ENCODE measurements around the gene WDCP. TPM values are rescaled to one million over a fixed set of nuclear protein-coding genes. Genes with fewer than 3 reads are reported as not detected.
"Not testable (repeated sequence)": the region's sequence is repeated elsewhere in the genome, so short reads cannot be mapped to it uniquely, and the experiment has no call there.

The WDCP gene, protein sequence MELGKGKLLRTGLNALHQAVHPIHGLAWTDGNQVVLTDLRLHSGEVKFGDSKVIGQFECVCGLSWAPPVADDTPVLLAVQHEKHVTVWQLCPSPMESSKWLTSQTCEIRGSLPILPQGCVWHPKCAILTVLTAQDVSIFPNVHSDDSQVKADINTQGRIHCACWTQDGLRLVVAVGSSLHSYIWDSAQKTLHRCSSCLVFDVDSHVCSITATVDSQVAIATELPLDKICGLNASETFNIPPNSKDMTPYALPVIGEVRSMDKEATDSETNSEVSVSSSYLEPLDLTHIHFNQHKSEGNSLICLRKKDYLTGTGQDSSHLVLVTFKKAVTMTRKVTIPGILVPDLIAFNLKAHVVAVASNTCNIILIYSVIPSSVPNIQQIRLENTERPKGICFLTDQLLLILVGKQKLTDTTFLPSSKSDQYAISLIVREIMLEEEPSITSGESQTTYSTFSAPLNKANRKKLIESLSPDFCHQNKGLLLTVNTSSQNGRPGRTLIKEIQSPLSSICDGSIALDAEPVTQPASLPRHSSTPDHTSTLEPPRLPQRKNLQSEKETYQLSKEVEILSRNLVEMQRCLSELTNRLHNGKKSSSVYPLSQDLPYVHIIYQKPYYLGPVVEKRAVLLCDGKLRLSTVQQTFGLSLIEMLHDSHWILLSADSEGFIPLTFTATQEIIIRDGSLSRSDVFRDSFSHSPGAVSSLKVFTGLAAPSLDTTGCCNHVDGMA
- total RNA-seq (ENCODE audit: low replicate concordance): 6.4 and 9.3 TPM in 2 replicates

DNA sequence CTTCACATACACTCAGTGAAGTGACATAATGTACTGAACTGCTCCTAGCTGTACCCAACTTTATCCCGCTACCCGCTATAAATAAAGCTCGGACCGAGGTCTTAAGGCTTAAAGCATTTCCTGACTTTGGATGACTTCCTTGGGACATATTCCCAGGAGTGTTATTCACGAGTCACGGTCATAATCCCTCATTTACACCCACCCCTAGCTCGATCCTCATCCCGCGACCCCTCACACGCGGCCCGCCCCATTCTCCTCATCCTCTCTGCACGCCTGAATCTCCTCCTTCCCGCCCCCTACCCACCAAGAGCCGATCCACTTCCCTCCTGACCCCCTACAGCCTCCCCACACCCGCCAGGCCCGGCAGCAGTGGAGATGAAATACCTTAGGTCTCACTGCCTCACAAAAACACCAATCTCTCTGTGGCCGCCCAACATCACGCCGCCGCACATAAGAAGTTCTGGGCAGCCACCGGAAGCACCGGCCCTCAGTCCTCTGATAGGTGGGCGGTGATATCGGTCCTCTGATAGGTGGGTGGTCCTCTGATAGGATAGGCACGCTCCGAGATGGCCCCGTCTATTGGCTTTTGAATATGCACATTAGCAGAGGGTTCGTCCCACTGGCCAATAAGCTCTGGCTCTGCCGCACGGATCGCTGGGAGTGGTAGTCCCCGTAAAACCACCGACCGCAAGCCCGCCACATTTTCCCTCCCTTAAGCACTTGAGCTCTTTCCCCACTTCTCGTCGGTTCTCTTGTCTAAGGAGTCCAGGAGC lies at the start of gene WDCP:
WDCP (minus strand) TSS at position 462 of the 773 bp plus-strand sequence. CDS start 7,897 bp downstream, outside the sequence.
- peak; percentile 99 for DNase-seq (ENCODE audit: low read depth)
- TF ChIP-seq, protein P1, sequence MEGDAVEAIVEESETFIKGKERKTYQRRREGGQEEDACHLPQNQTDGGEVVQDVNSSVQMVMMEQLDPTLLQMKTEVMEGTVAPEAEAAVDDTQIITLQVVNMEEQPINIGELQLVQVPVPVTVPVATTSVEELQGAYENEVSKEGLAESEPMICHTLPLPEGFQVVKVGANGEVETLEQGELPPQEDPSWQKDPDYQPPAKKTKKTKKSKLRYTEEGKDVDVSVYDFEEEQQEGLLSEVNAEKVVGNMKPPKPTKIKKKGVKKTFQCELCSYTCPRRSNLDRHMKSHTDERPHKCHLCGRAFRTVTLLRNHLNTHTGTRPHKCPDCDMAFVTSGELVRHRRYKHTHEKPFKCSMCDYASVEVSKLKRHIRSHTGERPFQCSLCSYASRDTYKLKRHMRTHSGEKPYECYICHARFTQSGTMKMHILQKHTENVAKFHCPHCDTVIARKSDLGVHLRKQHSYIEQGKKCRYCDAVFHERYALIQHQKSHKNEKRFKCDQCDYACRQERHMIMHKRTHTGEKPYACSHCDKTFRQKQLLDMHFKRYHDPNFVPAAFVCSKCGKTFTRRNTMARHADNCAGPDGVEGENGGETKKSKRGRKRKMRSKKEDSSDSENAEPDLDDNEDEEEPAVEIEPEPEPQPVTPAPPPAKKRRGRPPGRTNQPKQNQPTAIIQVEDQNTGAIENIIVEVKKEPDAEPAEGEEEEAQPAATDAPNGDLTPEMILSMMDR (IDR thresholded peaks at IDR 0.05; ENCODE audit: insufficient read depth, low read length): no peak
- H3K4me3 ChIP-seq (ENCODE audit: low read depth, low read length): peak within 1 kb of the TSS; percentile 90

DNA sequence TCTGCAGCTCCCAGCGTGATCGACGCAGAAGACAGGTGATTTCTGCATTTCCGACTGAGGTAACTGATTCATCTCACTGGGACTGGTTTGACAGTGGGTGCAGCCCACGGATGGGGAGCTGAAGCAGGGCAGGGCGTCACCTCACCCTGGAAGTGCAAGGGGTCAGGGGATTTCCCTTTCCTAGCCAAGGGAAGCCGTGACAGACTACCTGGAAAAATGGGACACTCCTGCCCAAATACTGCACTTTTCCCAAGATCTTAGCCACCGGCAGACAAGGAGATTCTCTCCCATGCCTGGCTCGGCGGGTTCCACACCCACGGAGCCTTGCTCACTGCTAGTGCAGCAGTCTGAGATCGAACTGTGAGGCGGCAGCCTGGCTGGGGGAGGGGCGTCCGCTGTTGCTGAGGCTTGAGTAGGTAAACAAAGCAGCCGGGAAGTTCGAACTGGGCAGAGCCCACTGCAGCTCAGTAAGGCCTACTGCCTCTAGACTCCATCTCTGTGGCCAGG lies 48.0 kb upstream of the WDCP start:
- H3K4me3 ChIP-seq (ENCODE audit: low read depth, low read length); DNase-seq (ENCODE audit: low read depth): not testable (repeated sequence)

DNA sequence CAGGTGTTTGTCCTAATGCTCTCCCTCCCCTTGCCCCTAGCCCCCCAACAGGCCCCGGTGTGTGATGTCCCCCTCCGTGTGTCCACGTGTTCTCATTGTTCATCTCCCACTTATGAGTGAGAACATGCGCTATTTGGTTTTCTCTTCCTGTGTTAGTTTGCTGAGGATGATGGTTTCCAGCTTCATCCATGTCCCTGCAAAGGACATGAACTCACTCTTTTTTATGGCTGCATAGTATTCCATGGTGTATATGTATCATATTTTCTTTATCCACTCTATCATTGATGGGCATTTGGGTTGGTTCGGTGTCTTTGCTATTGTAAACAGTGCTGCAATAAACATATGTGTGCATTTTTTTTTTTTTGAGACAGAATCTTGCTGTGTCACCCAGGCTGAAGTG lies 46.1 kb upstream of the WDCP start:
- H3K4me3 ChIP-seq (ENCODE audit: low read depth, low read length); DNase-seq (ENCODE audit: low read depth): not testable (repeated sequence)

DNA sequence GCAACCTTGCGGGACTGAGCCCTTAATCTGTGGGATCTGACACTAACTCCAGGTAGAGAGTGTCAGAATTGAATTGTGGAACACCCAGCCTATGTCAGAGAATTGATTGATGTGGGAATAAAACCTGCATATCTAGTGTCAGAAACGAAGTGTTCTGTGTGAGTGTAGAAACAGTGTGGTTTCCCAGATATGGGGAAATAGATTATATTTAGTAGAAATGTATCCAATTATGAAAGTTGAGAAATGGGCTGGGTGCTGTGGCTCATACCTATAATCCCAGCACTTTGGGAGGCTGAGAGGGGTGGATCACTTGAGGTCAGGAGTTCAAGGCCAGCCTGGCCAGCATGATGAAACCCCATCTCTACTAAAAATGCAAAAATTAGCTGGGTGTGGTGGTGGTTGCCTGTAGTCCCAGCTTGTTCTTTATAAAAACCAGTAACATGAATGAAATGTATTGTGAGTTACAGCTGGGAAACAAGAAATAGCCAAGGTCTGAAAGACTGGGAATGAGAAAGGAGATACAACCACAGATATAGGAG lies 41.7 kb upstream of the WDCP start:
- DNase-seq (ENCODE audit: low read depth): no peak
- TF ChIP-seq, protein P1 (IDR thresholded peaks at IDR 0.05; ENCODE audit: insufficient read depth, low read length): no peak
- no peak overlapping the region for H3K4me3 ChIP-seq (ENCODE audit: low read depth, low read length)

- DNase-seq (ENCODE audit: low read depth): no peak
- TF ChIP-seq, protein P1 (IDR thresholded peaks at IDR 0.05; ENCODE audit: insufficient read depth, low read length): no peak
- H3K4me3 ChIP-seq (ENCODE audit: low read depth, low read length): no peak overlapping the region
Measured at GRCh38 chr2:24087032-24087431, 39.8 kb upstream of the WDCP start.

- TF ChIP-seq, protein P1 (IDR thresholded peaks at IDR 0.05; ENCODE audit: insufficient read depth, low read length): no peak
- no peak for DNase-seq (ENCODE audit: low read depth)
- H3K4me3 ChIP-seq (ENCODE audit: low read depth, low read length): no peak overlapping the region
Measured at GRCh38 chr2:24086241-24086640, 39.0 kb upstream of the WDCP start.

DNA sequence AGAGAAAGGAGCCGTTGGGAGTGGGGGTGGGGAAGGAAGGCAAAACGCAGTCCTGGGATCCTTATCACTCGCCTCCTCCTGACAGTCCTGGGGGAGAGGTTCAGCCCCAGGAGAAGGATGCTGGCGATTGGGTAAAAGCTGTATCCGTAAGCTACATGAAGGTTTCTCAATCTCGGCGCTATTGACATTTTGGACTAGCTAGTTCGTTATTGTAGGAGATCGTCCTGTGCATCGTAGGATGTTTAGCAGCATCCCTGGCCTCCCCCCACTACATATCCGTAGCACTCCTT lies 38.0 kb upstream of the WDCP start:
- H3K4me3 ChIP-seq (ENCODE audit: low read depth, low read length): peak overlapping the region; percentile 82
- DNase-seq (ENCODE audit: low read depth): no peak
- TF ChIP-seq, protein P1 (IDR thresholded peaks at IDR 0.05; ENCODE audit: insufficient read depth, low read length): no peak
